K562 (cell line): ENCODE results near the gene KRT8. TPM values are rescaled to one million over a fixed set of nuclear protein-coding genes. Genes with fewer than 3 reads are reported as not detected.

Experiments used
- ATAC-seq: fragments of 200-7000 bp; cut with Tn5 transposase; 3 replicates; pipeline ENCODE4 v1.9.1; 2020; ENCODE audit warnings: moderate library complexity
- BruUV-seq: library from RNA; stranded (reverse); fragments of 400-500 nt; replicated peaks from 2 replicates; lab custom pipeline; 2021; lab: Mats Ljungman, UMichigan
- CTCF ChIA-PET: fragments of 300-600 bp; formaldehyde crosslinking; extraction: SDS; loops from one replicate; lab custom pipeline; 2021; ENCODE audit warnings: low intra/inter-chr PET ratio; lab: Yijun Ruan, JAX
- POLR2A ChIA-PET: fragments of 300-600, 350-650 bp; sonication (Branson Sonifier 250); formaldehyde crosslinking; extraction: SDS; loops from one replicate; lab custom pipeline; 2021; ENCODE audit warnings: antibody characterized with exemption, inconsistent platforms; lab: Yijun Ruan, JAX
- DNase-seq, 4 experiments: peaks; one replicate each; pipeline versions ENCODE4 v3.0.0 to v3.0.0-alpha.2; 2011 to 2018; ENCODE audit warnings: low spot score in 3 of 4, mixed read lengths in 3 of 4; ENCODE audit errors: extremely low read depth in 1 of 4
- FAIRE-seq: peaks from 2 replicates; lab custom pipeline; 2011; peaks lifted over from hg19 to GRCh38; lab: Jason Lieb, UNC
- H2AFZ ChIP-seq: 2 replicates; pipeline ENCODE4 v1.6.0; 2011; ENCODE audit warnings: low read depth, low read length, control low read depth, inconsistent platforms
- H3K27ac ChIP-seq: fragments of 200-600 bp; 3 replicates; pipeline ENCODE4 v1.8.0; 2011; ENCODE audit warnings: low read depth, mild to moderate bottlenecking, control low read depth, inconsistent platforms, low read length, moderate library complexity, mixed read lengths; ENCODE audit errors: extremely low read depth
- H3K27me3 ChIP-seq, 2 experiments: fragments of 300-600 bp in 1 of 2; 2 replicates in 1 of 2; 3 replicates in 1 of 2; pipeline versions ENCODE4 v1.6.0 to v1.8.0; 2011; ENCODE audit warnings: inconsistent platforms in 2 of 2, low read length in 2 of 2, mild to moderate bottlenecking in 1 of 2, mixed read lengths in 1 of 2, moderate library complexity in 1 of 2; ENCODE audit not compliant: control insufficient read depth in 2 of 2, insufficient read depth in 2 of 2
- H3K36me3 ChIP-seq: fragments of 300-600 bp; 3 replicates; pipeline ENCODE4 v1.8.0; 2011; ENCODE audit warnings: mild to moderate bottlenecking, low read length, inconsistent platforms; ENCODE audit not compliant: control insufficient read depth, insufficient read depth
- H3K4me1 ChIP-seq, 2 experiments: fragments of 200-600 bp in 1 of 2; replicated peaks in 1 of 2; 2 replicates in 1 of 2; 3 replicates in 1 of 2; pipeline versions ENCODE4 v1.5.1 to v1.8.0; 2011; ENCODE audit warnings: inconsistent platforms in 2 of 2, low read length in 2 of 2, mild to moderate bottlenecking in 1 of 2, mixed read lengths in 1 of 2, moderate library complexity in 1 of 2; ENCODE audit not compliant: control insufficient read depth in 2 of 2, insufficient read depth in 2 of 2
- H3K4me2 ChIP-seq: 2 replicates; pipeline ENCODE4 v1.6.1; 2011; ENCODE audit warnings: low read length, control low read depth, inconsistent platforms, mixed read lengths; ENCODE audit not compliant: insufficient read depth
- H3K4me3 ChIP-seq: fragments of 200-600 bp; sonication (generic), shearing (Covaris generic); 2 replicates; pipeline ENCODE4 v1.5.1; 2016; ENCODE audit warnings: control low read depth, inconsistent platforms
- H3K79me2 ChIP-seq: fragments of 200-600 bp; 3 replicates; pipeline ENCODE4 v1.8.0; 2011; ENCODE audit warnings: low read length, inconsistent platforms; ENCODE audit not compliant: control insufficient read depth, insufficient read depth
- H3K9ac ChIP-seq, 2 experiments: 2 replicates each; pipeline versions ENCODE4 v1.6.0 to v1.6.1; 2011; ENCODE audit warnings: low read depth in 2 of 2, low read length in 2 of 2, control low read depth in 1 of 2, inconsistent platforms in 1 of 2, mild to moderate bottlenecking in 1 of 2, mixed read lengths in 1 of 2; ENCODE audit not compliant: insufficient read depth in 1 of 2
- H3K9me1 ChIP-seq: one replicate; pipeline ENCODE4 v1.6.0; 2011; ENCODE audit warnings: inconsistent platforms, mild to moderate bottlenecking, low read length, moderate library complexity; ENCODE audit not compliant: control insufficient read depth, insufficient read depth
- H3K9me3 ChIP-seq: replicated peaks from 2 replicates; pipeline ENCODE4 v1.5.1; 2011; ENCODE audit warnings: low read depth, low read length, inconsistent platforms; ENCODE audit not compliant: control insufficient read depth, insufficient read depth
- H4K20me1 ChIP-seq: replicated peaks from 2 replicates; pipeline ENCODE4 v1.6.1; 2011; ENCODE audit warnings: low read length, inconsistent platforms, mixed read lengths; ENCODE audit not compliant: control insufficient read depth, insufficient read depth
- DPF2 ChIP-seq: fragments of 450-650 bp; IDR thresholded peaks from 2 replicates; pipeline ENCODE4 v1.6.1; 2016
- ELF4 ChIP-seq: fragments of 450-650 bp; formaldehyde crosslinking; IDR thresholded peaks from 2 replicates; pipeline ENCODE4 v1.4.0; 2022; ENCODE audit warnings: missing genetic modification characterization
- FOXJ3 ChIP-seq: sonication (generic); formaldehyde crosslinking; IDR thresholded peaks from 2 replicates; pipeline ENCODE4 v1.4.0; 2020; ENCODE audit warnings: mild to moderate bottlenecking, missing genetic modification reagents
- OTX1 ChIP-seq: fragments of 450-650 bp; formaldehyde crosslinking; IDR thresholded peaks from 2 replicates; pipeline ENCODE4 v1.4.0; 2022; ENCODE audit warnings: mild to moderate bottlenecking
- PHF21A ChIP-seq: fragments of 450-650 bp; IDR thresholded peaks from 2 replicates; pipeline ENCODE4 v1.6.1; 2017; ENCODE audit warnings: low read depth, borderline replicate concordance
- PHTF2 ChIP-seq: fragments of 250-450 bp; sonication (Bioruptor Pico); IDR thresholded peaks from 2 replicates; pipeline ENCODE4 v1.5.0; 2021; ENCODE audit warnings: mild to moderate bottlenecking
- PTBP1 ChIP-seq: fragments of 200-400 bp; formaldehyde crosslinking; IDR thresholded peaks from 2 replicates; pipeline ENCODE4 v1.6.1; 2017; ENCODE audit warnings: low read depth, low read length
- RBM34 ChIP-seq: fragments of 200-400 bp; formaldehyde crosslinking; IDR thresholded peaks from 2 replicates; pipeline ENCODE4 v1.6.1; 2018; ENCODE audit warnings: low read length, borderline replicate concordance; ENCODE audit not compliant: insufficient read depth
- RNF219 ChIP-seq: fragments of 250-450 bp; sonication (Bioruptor Pico); IDR thresholded peaks from 2 replicates; pipeline ENCODE4 v1.5.0; 2022; ENCODE audit warnings: mild to moderate bottlenecking
- SIRT6 ChIP-seq: IDR thresholded peaks from one replicate; pipeline ENCODE4 v1.6.1; 2012; ENCODE audit warnings: low read depth, mild to moderate bottlenecking, control low read depth, inconsistent platforms, low read length, moderate library complexity
- THAP7 ChIP-seq: fragments of 250-450 bp; sonication (Bioruptor Pico); IDR thresholded peaks from 2 replicates; pipeline ENCODE4 v1.5.0; 2021
- ZBTB8A ChIP-seq: fragments of 450-650 bp; IDR thresholded peaks from 2 replicates; pipeline ENCODE4 v1.6.1; 2018; ENCODE audit warnings: mild to moderate bottlenecking, moderate library complexity; ENCODE audit not compliant: partially characterized antibody
- ZNF274 ChIP-seq: IDR thresholded peaks from 2 replicates; pipeline ENCODE4 v1.6.1; 2011; ENCODE audit warnings: low read depth, mild to moderate bottlenecking, low read length, moderate library complexity, borderline replicate concordance
- ZNF277 ChIP-seq: fragments of 250-450 bp; sonication (Bioruptor Pico); IDR thresholded peaks from 2 replicates; pipeline ENCODE4 v1.8.0; 2022; ENCODE audit warnings: inconsistent platforms, mild to moderate bottlenecking, moderate library complexity, borderline replicate concordance
- ZNF584 ChIP-seq: fragments of 200-800 bp; sonication (Bioruptor generic); IDR thresholded peaks from 2 replicates; pipeline ENCODE4 v1.6.1; 2016; ENCODE audit warnings: low read depth, mild to moderate bottlenecking, missing genetic modification characterization, missing compliant biosample characterization
- WGBS: fragments of 100-300 bp; shearing (Covaris generic); methylation state at CpG from one replicate; pipeline ENCODE4 v1.1.6; 2016; ENCODE audit warnings: low coverage, mixed read lengths; ENCODE audit not compliant: insufficient coverage; ENCODE audit errors: missing lambda C conversion rate; 5-methylcytosine and 5-hydroxymethylcytosine counted together
- in situ Hi-C: fragments of 300-500 bp; cut with MboI; formaldehyde crosslinking; loops from 4 replicates; pipeline ENCODE4 v1.15.0; 2018; ENCODE audit warnings: inconsistent platforms, mixed read lengths
- intact Hi-C: fragments of 100-400 bp; cut with micrococcal nuclease; formaldehyde crosslinking; loops from 2 replicates; pipeline ENCODE4 v1.14.2; 2022
- polyA plus RNA-seq, 8 experiments: library from polyadenylated mRNA; depleted of rRNA in 4 of 8; stranded (reverse) in 5 of 8; unstranded in 3 of 8; fragments of >200 nt; fragmentation: Nextera tagmentation in 2 of 8; fragmentation: Illumina TruSeq in 1 of 8; extraction: Ambion mirVana in 2 of 8; extraction: Trizol in 1 of 8; gene quantifications; 2 replicates each; pipeline versions ENCODE4 v1.2.1 to v1.2.3, GENCODE V29; 2011 to 2014; ENCODE audit warnings: inconsistent platforms in 1 of 8, missing spikeins in 1 of 8
- total RNA-seq, 7 experiments: library from RNA; depleted of rRNA in 6 of 7; stranded (reverse); fragments of >200 nt in 6 of 7; fragmentation: Illumina TruSeq in 2 of 7; extraction: Trizol in 2 of 7; gene quantifications; 2 replicates each; pipeline versions ENCODE4 v1.2.1 to v1.2.3, GENCODE V29; 2011 to 2021; ENCODE audit warnings: low replicate concordance in 1 of 7

Gene KRT8
- total and polyA plus RNA-seq, 9 of the 15 experiments (the other 6 are each of a cell fraction or from before 2014, with no cell fraction given) = 41.5 to 661 (median 260) TPM

- TF ChIP-seq PHTF2 (CRISPR knock-in tag) (no peak), PHF21A (0 out of 2 replicates have a peak, but pooled peaks have one; percentile 50), ZNF277 (no peak), OTX1 (CRISPR knock-in tag) (0 out of 2 replicates have a peak, but pooled peaks have one; percentile 10), DPF2 (peak; percentile 32; the same call in 1 of the 2 replicates)
Observed at GRCh38 chr12:52874573-52875435, 30.1 kb downstream of the KRT8 start (continued).

- WGBS = under 1% methylated on average over 30 of the region's 55 CpGs
- ChIA-PET POLR2A (interaction anchor here (0.6 to 2.3 kb wide), 11 partner anchors 9 to 478 kb away, joined by 3 to 8 read pairs (median 3); no protein-coding TSS in a partner anchor), CTCF (interaction anchor here (0.5 kb wide), 1 partner anchor 292 kb away, joined by 3 read pairs; no protein-coding TSS in a partner anchor)
- TSS peak; percentile 79 for BruUV-seq
- in situ Hi-C loops = no loop called here
- Histone ChIP-seq H3K27ac (peak overlapping the region; percentile 94), H3K4me3 (peak overlapping the region; percentile 41), H3K79me2 (no peaks in the 10 kb centered on the region), H4K20me1 (no peaks in the 10 kb centered on the region), H3K9ac (peak overlapping the region; percentile 85 to 88), H3K9me3 (no peaks in the 10 kb centered on the region), H3K9me1 (no peaks in the 10 kb centered on the region), H2AFZ (peak overlapping the region; percentile 94), H3K4me1 (peaks cover 42 to 57% of the 10 kb centered on the region in 2 experiments), H3K36me3 (no peaks in the 10 kb centered on the region), H3K27me3 (no peaks in the 10 kb centered on the region), H3K4me2 (peak overlapping the region; percentile 83)
- ATAC-seq (peak; percentile 92), FAIRE-seq (peak; percentile 89), DNase-seq (peak; percentile 96 to 99 (median 98))
- intact Hi-C loops = loop anchor here (5.0 to 10.0 kb wide), 3 partner anchors 179 to 717 kb away; no protein-coding TSS in a partner anchor
- TF ChIP-seq ZNF274 (no peak), ELF4 (CRISPR knock-in tag) (no peak), ZNF584 (0 out of 2 replicates have a peak, but pooled peaks have one; percentile 19), THAP7 (no peak), PHTF2 (CRISPR knock-in tag) (no peak), FOXJ3 (CRISPR knock-in tag) (no peak), RBM34 (no peak), ZBTB8A (no peak), RNF219 (no peak), SIRT6 (no peak), PTBP1 (no peak)
Observed at GRCh38 chr12:52873832-52874572, 30.9 kb downstream of the KRT8 start.
